Trophoblast cell (in vitro differentiated cells and primary cell): Measurements from ENCODE around the gene FAM240A.
"Not testable (repeated sequence)": the region's sequence is repeated elsewhere in the genome, so short reads cannot be mapped to it uniquely, and the experiment has no call there.

Experiments
- DNase-seq, 2 donors: peaks; one replicate each; pipeline ENCODE4 v3.0.0-alpha.2; 2016
- H2AFZ ChIP-seq: 2 replicates; pipeline ENCODE4 v1.6.1; 2013; ENCODE audit warnings: low read length, moderate library complexity, mild to moderate bottlenecking; ENCODE audit not compliant: insufficient read depth, poor library complexity
- H2AK5ac ChIP-seq: 2 replicates; pipeline ENCODE4 v1.6.1; 2013; ENCODE audit warnings: mild to moderate bottlenecking, low read length
- H2BK120ac ChIP-seq: 2 replicates; pipeline ENCODE4 v1.6.1; 2013; ENCODE audit warnings: low read length, mild to moderate bottlenecking, moderate library complexity; ENCODE audit not compliant: insufficient read depth, poor library complexity
- H2BK12ac ChIP-seq: 2 replicates; pipeline ENCODE4 v1.6.1; 2013; ENCODE audit warnings: mild to moderate bottlenecking, low read length, moderate library complexity
- H2BK5ac ChIP-seq: 2 replicates; pipeline ENCODE4 v1.6.1; 2013; ENCODE audit warnings: low read length, low read depth, moderate library complexity, mild to moderate bottlenecking; ENCODE audit not compliant: poor library complexity
- H3K14ac ChIP-seq: 2 replicates; pipeline ENCODE4 v1.6.1; 2013; ENCODE audit warnings: mild to moderate bottlenecking, low read length
- H3K18ac ChIP-seq: 2 replicates; pipeline ENCODE4 v1.6.1; 2013; ENCODE audit warnings: mild to moderate bottlenecking, low read length
- H3K23ac ChIP-seq: 2 replicates; pipeline ENCODE4 v1.6.1; 2013; ENCODE audit warnings: low read length
- H3K27ac ChIP-seq: 2 replicates; pipeline ENCODE4 v1.5.1; 2013; ENCODE audit warnings: low read depth, mild to moderate bottlenecking, inconsistent platforms, low read length, moderate library complexity
- H3K27me3 ChIP-seq: 2 replicates; pipeline ENCODE4 v1.6.1; 2013; ENCODE audit warnings: inconsistent platforms, mild to moderate bottlenecking, low read length, moderate library complexity; ENCODE audit not compliant: insufficient read depth
- H3K36me3 ChIP-seq, 2 experiments: 1 replicate in 1 of 2; 2 replicates in 1 of 2; pipeline ENCODE4 v1.6.1; 2013; ENCODE audit warnings: low read length in 2 of 2, mild to moderate bottlenecking in 2 of 2, moderate library complexity in 1 of 2; ENCODE audit not compliant: insufficient read depth in 2 of 2, control insufficient read depth in 1 of 2
- H3K4ac ChIP-seq: 2 replicates; pipeline ENCODE4 v1.6.1; 2013; ENCODE audit warnings: low read depth, mild to moderate bottlenecking, low read length, moderate library complexity
- H3K4me1 ChIP-seq, 2 experiments: 1 replicate in 1 of 2; 2 replicates in 1 of 2; pipeline ENCODE4 v1.6.1; 2013; ENCODE audit warnings: low read length in 2 of 2, mild to moderate bottlenecking in 2 of 2, moderate library complexity in 1 of 2; ENCODE audit not compliant: insufficient read depth in 2 of 2, control insufficient read depth in 1 of 2
- H3K4me2 ChIP-seq: 2 replicates; pipeline ENCODE4 v1.6.1; 2013; ENCODE audit warnings: inconsistent platforms, mild to moderate bottlenecking, low read length, moderate library complexity
- H3K4me3 ChIP-seq: 2 replicates; pipeline ENCODE4 v1.5.1; 2013; ENCODE audit warnings: mild to moderate bottlenecking, low read depth, low read length, inconsistent platforms
- H3K79me1 ChIP-seq: one replicate; pipeline ENCODE4 v1.6.1; 2013; ENCODE audit warnings: low read length
- H3K79me2 ChIP-seq: 2 replicates; pipeline ENCODE4 v1.6.1; 2013; ENCODE audit warnings: low read length, mild to moderate bottlenecking; ENCODE audit not compliant: control insufficient read depth, insufficient read depth, poor library complexity
- H3K9ac ChIP-seq: 2 replicates; pipeline ENCODE4 v1.6.1; 2013; ENCODE audit warnings: mild to moderate bottlenecking, low read length
- H3K9me3 ChIP-seq: 2 replicates; pipeline ENCODE4 v1.6.1; 2013; ENCODE audit warnings: low read depth, mild to moderate bottlenecking, control low read depth, inconsistent platforms, low read length; ENCODE audit not compliant: insufficient read depth
- H4K12ac ChIP-seq: 2 replicates; pipeline ENCODE4 v1.6.1; 2013; ENCODE audit warnings: low read depth, mild to moderate bottlenecking, low read length, moderate library complexity
- H4K8ac ChIP-seq: 2 replicates; pipeline ENCODE4 v1.6.1; 2013; ENCODE audit warnings: low read depth, mild to moderate bottlenecking, low read length, moderate library complexity
- H4K91ac ChIP-seq: one replicate; pipeline ENCODE4 v1.6.1; 2013; ENCODE audit warnings: low read depth, mild to moderate bottlenecking, low read length, moderate library complexity
- WGBS: extraction: QIAGEN DNeasy Blood & Tissue Kit; methylation state at CpG from one replicate; pipeline ENCODE4 v1.1.7; 2013; ENCODE audit warnings: missing lambda C conversion rate; ENCODE audit not compliant: insufficient read length, insufficient coverage; ENCODE audit errors: extremely low coverage; 5-methylcytosine and 5-hydroxymethylcytosine counted together

The FAM240A gene

GRCh38 chr3:46584598-46585467, 27.5 kb upstream of the FAM240A start:
- no peak overlapping the region for H2AK5ac ChIP-seq
- WGBS, result no CpG with 5 or more reads among the region's 7 CpGs
- no peak overlapping the region for H3K4ac ChIP-seq
- no peak overlapping the region for H3K4me2 ChIP-seq
- H3K18ac ChIP-seq, result no peak overlapping the region
- H3K4me1 ChIP-seq, result no peaks in the 10 kb centered on the region
- H2BK120ac ChIP-seq, result no peak overlapping the region
- no peak for DNase-seq
- H3K4me3 ChIP-seq, result no peak overlapping the region
- H3K27ac ChIP-seq, result no peak overlapping the region
- H4K8ac ChIP-seq, result no peak overlapping the region
- no peak overlapping the region for H2AFZ ChIP-seq
- no peaks in the 10 kb centered on the region for H3K79me1 ChIP-seq
- H3K27me3 ChIP-seq, result no peaks in the 10 kb centered on the region
- no peaks in the 10 kb centered on the region for H3K9me3 ChIP-seq
- H3K14ac ChIP-seq, result no peak overlapping the region
- H4K91ac ChIP-seq, result no peak overlapping the region
- H3K23ac ChIP-seq, result no peak overlapping the region
- no peak overlapping the region for H2BK5ac ChIP-seq
- H4K12ac ChIP-seq, result no peak overlapping the region
- H2BK12ac ChIP-seq, result no peak overlapping the region
- no peak overlapping the region for H3K9ac ChIP-seq
- no peaks in the 10 kb centered on the region for H3K36me3 ChIP-seq
- H3K79me2 ChIP-seq, result no peaks in the 10 kb centered on the region

- Histone ChIP-seq H3K27me3 (no peaks in the 10 kb centered on the region), H3K27ac (no peak overlapping the region), H2BK5ac (no peak overlapping the region), H3K4ac (no peak overlapping the region), H2AK5ac (no peak overlapping the region), H3K18ac (no peak overlapping the region), H3K23ac (no peak overlapping the region), H3K9ac (no peak overlapping the region), H3K9me3 (no peaks in the 10 kb centered on the region), H3K4me3 (no peak overlapping the region), H3K14ac (no peak overlapping the region), H2BK120ac (no peak overlapping the region), H4K91ac (no peak overlapping the region), H4K12ac (no peak overlapping the region), H3K36me3 (no peaks in the 10 kb centered on the region), H3K79me2 (no peaks in the 10 kb centered on the region), H3K4me1 (no peaks in the 10 kb centered on the region), H3K4me2 (no peak overlapping the region), H4K8ac (no peak overlapping the region), H3K79me1 (no peaks in the 10 kb centered on the region), H2BK12ac (no peak overlapping the region), H2AFZ (no peak overlapping the region)
- DNase-seq, result no peak
- WGBS, result no CpG with 5 or more reads among the region's 5 CpGs
Observed at GRCh38 chr3:46585799-46586693, 26.3 kb upstream of the FAM240A start.

- Histone ChIP-seq H4K8ac (no peak overlapping the region), H2AK5ac (no peak overlapping the region), H3K36me3 (no peaks in the 10 kb centered on the region), H3K4me2 (no peak overlapping the region), H2AFZ (no peak overlapping the region), H3K4ac (no peak overlapping the region), H3K4me3 (no peak overlapping the region), H4K12ac (no peak overlapping the region), H3K79me1 (no peaks in the 10 kb centered on the region), H3K4me1 (no peaks in the 10 kb centered on the region), H3K9me3 (no peaks in the 10 kb centered on the region), H2BK12ac (no peak overlapping the region), H3K18ac (no peak overlapping the region), H3K23ac (no peak overlapping the region), H3K9ac (no peak overlapping the region), H3K27me3 (no peaks in the 10 kb centered on the region), H3K79me2 (no peaks in the 10 kb centered on the region), H3K27ac (no peak overlapping the region), H2BK120ac (no peak overlapping the region), H4K91ac (no peak overlapping the region), H3K14ac (no peak overlapping the region), H2BK5ac (no peak overlapping the region)
- no CpG with 5 or more reads among the region's 6 CpGs for WGBS
- DNase-seq, result no peak
Observed at GRCh38 chr3:46586738-46587246, 25.5 kb upstream of the FAM240A start.

GRCh38 chr3:46587268-46587667, 25.1 kb upstream of the FAM240A start:
- not testable (repeated sequence) for H3K4ac ChIP-seq, H3K27me3 ChIP-seq, H3K4me2 ChIP-seq, H2BK12ac ChIP-seq, H2BK120ac ChIP-seq, H3K36me3 ChIP-seq, H4K8ac ChIP-seq, H3K23ac ChIP-seq, H4K91ac ChIP-seq, H3K9ac ChIP-seq, H4K12ac ChIP-seq, DNase-seq, H3K4me1 ChIP-seq, H3K4me3 ChIP-seq, H2AK5ac ChIP-seq, H3K79me2 ChIP-seq, H3K27ac ChIP-seq, H2BK5ac ChIP-seq, H3K14ac ChIP-seq, H3K9me3 ChIP-seq, H3K79me1 ChIP-seq, H3K18ac ChIP-seq, H2AFZ ChIP-seq
- WGBS, result no CpG with 5 or more reads among the region's 3 CpGs
